GM15510 (cell line): ENCODE data around the gene NFKB1.

Experiments
- POLR2A ChIP-seq: IDR thresholded peaks from 3 replicates; pipeline ENCODE4 v1.6.1; 2011; ENCODE audit warnings: borderline replicate concordance; ENCODE audit not compliant: insufficient read length; ENCODE audit errors: extremely low read depth

The NFKB1 gene

GRCh38 chr4:102560571-102561341, 59.6 kb downstream of the NFKB1 start:
- no peak for TF ChIP-seq POLR2A

GRCh38 chr4:102563000-102563399, 61.8 kb downstream of the NFKB1 start:
- TF ChIP-seq POLR2A: no peak

- no peak for TF ChIP-seq POLR2A
Observed at GRCh38 chr4:102564399-102565059, 63.4 kb downstream of the NFKB1 start.

GRCh38 chr4:102565696-102566095, 64.5 kb downstream of the NFKB1 start:
- no peak for TF ChIP-seq POLR2A

- TF ChIP-seq POLR2A: no peak
Observed at GRCh38 chr4:102566426-102566825, 65.3 kb downstream of the NFKB1 start.

GRCh38 chr4:102567427-102567826, 66.3 kb downstream of the NFKB1 start:
- no peak for TF ChIP-seq POLR2A

- no peak for TF ChIP-seq POLR2A
Observed at GRCh38 chr4:102569200-102569599, 68.0 kb downstream of the NFKB1 start.

GRCh38 chr4:102572452-102572851, 71.3 kb downstream of the NFKB1 start:
- no peak for TF ChIP-seq POLR2A

GRCh38 chr4:102574317-102574716, 73.2 kb downstream of the NFKB1 start:
- no peak for TF ChIP-seq POLR2A

GRCh38 chr4:102575369-102576129, 74.4 kb downstream of the NFKB1 start:
- no peak for TF ChIP-seq POLR2A

GRCh38 chr4:102578270-102578669, 77.1 kb downstream of the NFKB1 start:
- TF ChIP-seq POLR2A: no peak

GRCh38 chr4:102578819-102579218, 77.7 kb downstream of the NFKB1 start:
- TF ChIP-seq POLR2A: no peak

- TF ChIP-seq POLR2A: no peak
Observed at GRCh38 chr4:102579794-102580462, 78.8 kb downstream of the NFKB1 start.

- no peak for TF ChIP-seq POLR2A
Observed at GRCh38 chr4:102580463-102580842, 79.3 kb downstream of the NFKB1 start.

- no peak for TF ChIP-seq POLR2A
Observed at GRCh38 chr4:102584091-102584490, 82.9 kb downstream of the NFKB1 start.
